ENCODE data around the gene KLK12.

Gene KLK12

DNA sequence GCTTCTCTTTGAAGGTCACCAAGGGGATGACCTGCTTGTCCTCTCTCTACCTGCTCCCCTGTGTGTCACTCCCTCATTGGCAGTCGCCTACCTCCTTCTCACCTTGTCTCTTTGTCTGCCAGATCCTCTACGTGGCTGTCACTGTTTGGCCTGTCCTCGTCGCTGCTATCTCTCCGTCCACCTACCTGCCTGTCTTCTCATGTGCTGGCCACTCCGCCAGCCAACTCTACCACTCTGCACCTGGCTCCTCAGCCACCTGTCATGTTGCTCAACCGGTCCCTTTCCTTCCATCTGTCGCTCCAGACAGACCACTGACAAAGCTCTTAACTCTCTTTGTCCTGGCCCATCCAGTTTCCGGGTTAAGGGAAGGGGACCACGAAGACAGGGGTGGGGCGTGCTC is at the start of gene KLK12:
TSS of gene KLK12 (minus strand) at position 299 of the 400 bp plus-strand sequence. CDS start 381 bp downstream, outside the sequence.
- in situ Hi-C loops (cut with MboI; ENCODE audit: low sequenced_read_pairs): no loop called here

DNA sequence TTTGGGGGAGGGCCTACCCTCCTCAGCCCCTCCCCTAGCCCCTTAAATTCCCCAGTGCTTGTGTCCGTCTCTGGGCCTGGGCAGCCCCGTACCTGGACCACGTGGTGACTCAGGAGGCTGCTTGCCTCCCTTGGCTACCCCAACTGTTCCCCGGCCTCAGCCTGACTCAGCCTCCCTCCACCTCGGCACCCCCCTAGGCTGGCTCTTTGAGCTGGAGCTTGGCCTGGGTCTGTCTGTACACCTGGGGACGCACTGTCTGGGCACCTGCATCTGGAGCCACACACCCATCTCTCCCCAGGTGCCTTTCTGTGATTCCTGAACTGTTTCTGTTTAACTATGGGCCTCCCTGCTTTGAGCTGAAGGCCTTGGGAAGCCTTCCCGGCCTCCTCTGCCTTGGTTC is 49.7 kb upstream of the KLK12 start:
- in situ Hi-C loops (cut with MboI; ENCODE audit: low sequenced_read_pairs): no loop called here

GRCh38 chr19:51083783-51084182 is 49.0 kb upstream of the KLK12 start:
- in situ Hi-C loops (cut with MboI; ENCODE audit: low sequenced_read_pairs): no loop called here

DNA sequence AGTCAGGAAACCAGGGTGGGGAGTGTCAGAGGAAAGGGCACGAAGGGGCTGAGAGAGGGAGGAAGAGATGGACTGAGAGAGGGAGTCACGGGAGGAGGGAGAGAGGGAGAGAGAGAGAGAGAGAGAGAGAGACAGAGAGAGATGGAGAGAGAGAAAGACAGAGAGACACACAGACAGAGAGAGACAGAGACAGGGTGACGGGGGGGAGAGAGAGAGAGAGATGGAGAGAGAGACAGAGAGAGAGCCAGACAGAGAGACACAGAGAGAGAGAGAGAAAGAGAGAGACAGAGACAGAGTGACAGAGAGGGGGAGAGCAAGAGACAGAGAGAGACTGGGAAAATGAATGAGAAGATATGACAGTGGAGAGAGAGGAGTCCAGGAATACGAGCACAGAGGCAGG is 48.4 kb upstream of the KLK12 start:
- in situ Hi-C loops (cut with MboI; ENCODE audit: low sequenced_read_pairs): no loop called here

- in situ Hi-C loops (cut with MboI; ENCODE audit: low sequenced_read_pairs): no loop called here
Measured at GRCh38 chr19:51082611-51083010, 47.8 kb upstream of the KLK12 start, which contains the start of gene KLK14. TSS of gene KLK14 (minus strand) at chr19:51082887. CDS start at chr19:51082614, 273 bp downstream.

GRCh38 chr19:51081476-51081875 is 46.7 kb upstream of the KLK12 start:
- in situ Hi-C loops (cut with MboI; ENCODE audit: low sequenced_read_pairs): no loop called here

DNA sequence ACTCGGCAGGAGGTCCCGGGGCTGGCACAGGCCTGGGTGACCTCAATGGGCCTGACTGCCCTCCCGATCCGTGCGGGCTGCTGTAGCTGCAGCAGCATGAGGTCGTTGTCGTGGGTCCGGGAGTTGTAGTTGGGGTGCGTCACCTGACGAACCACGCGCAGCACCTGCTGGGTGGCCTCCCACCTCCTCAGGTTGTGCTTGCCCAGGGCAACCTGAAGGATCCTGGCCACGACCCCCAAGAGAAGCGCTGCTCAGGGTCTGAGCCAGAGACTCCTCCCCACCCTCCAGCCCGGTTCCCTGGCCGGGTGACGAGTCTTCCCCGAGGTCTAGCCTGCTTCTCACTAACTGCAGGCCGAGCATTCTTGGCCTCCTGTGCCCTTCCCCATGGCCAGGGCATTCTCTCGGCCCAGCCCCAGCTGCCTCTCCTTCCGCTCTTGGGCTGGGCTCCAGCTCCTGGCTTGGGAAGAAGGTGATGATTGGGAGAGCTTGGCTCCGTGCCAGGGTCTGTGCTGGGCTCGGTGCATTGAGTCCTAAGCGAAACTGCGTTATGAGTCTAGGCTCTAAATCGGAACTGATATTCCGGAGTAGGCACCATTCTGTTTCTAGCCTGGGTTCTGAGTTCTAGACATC is 44.8 kb upstream of the KLK12 start:
- in situ Hi-C loops (cut with MboI; ENCODE audit: low sequenced_read_pairs): no loop called here

DNA sequence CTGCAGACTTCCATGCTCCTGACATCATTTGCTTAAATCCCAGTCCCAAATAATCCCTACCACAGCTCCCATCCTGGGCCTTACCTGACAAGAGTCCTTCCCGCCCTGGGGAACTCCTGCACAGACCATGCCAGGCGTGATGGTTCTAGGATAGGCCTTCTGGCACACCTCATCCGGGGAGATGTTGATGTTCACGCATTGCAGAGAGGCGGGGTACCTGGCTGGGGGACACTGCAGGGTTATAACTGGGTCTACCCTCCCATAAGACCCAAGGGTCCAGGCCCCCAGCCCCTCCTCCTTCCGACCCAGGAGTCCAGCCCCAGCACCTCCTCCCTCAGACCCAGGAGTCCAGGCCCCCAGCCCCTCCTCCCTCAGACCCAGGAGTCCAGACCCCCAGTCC is 43.9 kb upstream of the KLK12 start:
- in situ Hi-C loops (cut with MboI; ENCODE audit: low sequenced_read_pairs): no loop called here

DNA sequence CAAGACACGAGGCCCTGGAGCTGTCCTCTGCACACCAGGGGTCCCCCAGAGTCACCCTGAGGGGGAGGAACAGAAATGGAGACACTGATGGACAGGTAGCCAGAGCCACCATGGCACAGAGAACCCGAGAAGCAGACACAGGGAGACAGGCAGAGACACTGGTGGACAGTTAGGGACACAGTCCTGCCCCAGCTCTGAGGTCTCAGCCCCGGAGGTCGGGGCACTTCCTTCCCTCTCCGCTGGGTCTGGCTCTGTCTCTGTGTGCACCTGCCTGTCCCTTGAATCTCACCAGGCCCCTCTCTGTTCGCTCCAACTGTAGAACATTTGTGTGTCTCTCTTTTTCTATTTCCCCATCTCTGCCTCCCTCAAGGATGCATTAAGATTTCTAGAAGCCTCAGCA is 43.3 kb upstream of the KLK12 start:
- in situ Hi-C loops (cut with MboI; ENCODE audit: low sequenced_read_pairs): no loop called here

DNA sequence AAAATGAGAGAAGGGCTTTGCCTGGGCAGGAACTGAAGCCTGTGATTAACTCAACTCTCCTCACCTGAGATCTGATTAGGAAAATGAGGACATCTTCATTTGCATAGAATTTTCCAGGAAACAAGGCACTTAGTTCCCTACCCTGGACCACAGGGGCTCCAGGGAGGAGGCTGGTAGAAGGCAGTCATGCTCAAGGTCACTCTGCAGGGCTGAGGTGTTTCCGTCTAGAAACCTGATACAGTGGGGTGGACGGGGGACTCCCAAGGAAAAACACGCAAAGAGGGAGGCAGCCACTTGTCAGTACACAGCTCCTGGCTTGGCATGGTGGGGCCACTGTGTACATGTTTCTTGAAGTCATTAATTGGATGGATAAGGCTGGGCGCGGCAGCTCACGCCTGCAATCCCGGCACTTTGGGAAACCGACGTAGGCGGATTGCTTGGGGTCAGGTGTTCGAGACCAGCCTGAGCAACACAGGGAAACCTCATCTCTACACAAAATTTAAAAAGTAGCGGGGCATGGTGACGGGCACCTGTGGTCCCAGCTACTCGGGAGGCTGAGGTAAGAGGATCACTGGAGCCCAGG is 41.9 kb upstream of the KLK12 start:
- in situ Hi-C loops (cut with MboI; ENCODE audit: low sequenced_read_pairs): no loop called here

DNA sequence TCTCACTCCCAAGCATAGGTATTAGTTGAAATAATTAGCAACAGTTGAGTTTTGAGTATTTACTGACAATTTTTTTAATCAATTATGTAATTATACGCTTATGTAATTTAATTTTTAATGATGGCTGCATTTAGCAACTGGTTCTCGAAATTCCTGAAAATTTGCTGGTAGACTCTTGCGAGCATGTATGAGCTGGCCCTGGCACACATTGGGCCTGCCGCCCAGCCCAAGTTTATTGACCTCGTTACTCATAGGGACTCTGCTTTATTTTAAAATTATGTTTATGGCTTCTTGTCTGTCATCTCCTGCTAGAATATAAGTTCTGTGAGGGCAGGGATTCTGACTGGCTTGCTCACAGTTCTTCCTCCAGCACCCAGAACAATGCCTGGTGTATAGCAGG is 41.2 kb upstream of the KLK12 start:
- in situ Hi-C loops (cut with MboI; ENCODE audit: low sequenced_read_pairs): no loop called here

DNA sequence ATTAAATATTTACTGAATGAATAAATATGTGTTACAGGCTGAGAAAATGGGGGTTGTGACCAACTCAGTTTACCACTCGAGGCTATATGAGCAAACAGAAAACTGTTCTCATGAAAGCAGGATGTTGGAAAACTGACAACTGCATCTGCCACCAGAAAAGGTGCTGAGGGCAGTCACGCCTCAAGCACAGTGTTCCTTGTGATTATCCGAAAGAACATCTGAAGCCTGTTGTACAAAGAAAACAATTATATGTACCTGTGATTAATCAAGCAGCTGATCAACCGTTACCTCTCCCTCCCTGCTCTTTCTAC is 36.2 kb upstream of the KLK12 start:
- in situ Hi-C loops (cut with MboI; ENCODE audit: low sequenced_read_pairs): no loop called here

- in situ Hi-C loops (cut with MboI; ENCODE audit: low sequenced_read_pairs): no loop called here
Measured at GRCh38 chr19:51070334-51071094, 35.7 kb upstream of the KLK12 start.

- in situ Hi-C loops (cut with MboI; ENCODE audit: low sequenced_read_pairs): no loop called here
Measured at GRCh38 chr19:51066393-51067186, 31.8 kb upstream of the KLK12 start.

GRCh38 chr19:51065221-51065960 is 30.6 kb upstream of the KLK12 start:
- in situ Hi-C loops (cut with MboI; ENCODE audit: low sequenced_read_pairs): no loop called here

GRCh38 chr19:51064534-51065220 is 29.9 kb upstream of the KLK12 start, which contains the start of gene KLK13:
TSS of gene KLK13 (minus strand) at chr19:51065092. CDS start at chr19:51065067, 25 bp downstream.
- in situ Hi-C loops (cut with MboI; ENCODE audit: low sequenced_read_pairs): no loop called here

DNA sequence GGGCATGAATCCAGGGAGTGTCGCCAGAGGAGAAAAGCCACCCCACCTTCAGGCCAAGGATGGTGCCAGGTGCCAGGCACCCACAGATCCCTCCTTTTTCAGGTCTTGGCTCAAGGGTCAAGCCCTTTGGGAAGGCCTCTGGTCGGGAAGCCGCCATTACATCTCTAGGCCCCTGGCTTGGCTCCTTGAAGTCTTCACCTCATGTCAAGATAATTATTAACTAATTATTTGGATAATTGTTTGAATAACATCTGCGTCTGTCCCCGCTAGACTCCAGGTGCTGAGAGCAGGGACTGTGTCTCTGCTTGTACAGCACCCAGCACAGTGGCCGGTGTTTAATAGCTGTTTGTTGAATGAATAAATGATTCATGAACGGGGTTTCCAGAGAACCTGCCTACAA is 28.9 kb upstream of the KLK12 start:
- in situ Hi-C loops (cut with MboI; ENCODE audit: low sequenced_read_pairs): no loop called here

GRCh38 chr19:51060973-51061372 is 26.2 kb upstream of the KLK12 start:
- in situ Hi-C loops (cut with MboI; ENCODE audit: low sequenced_read_pairs): no loop called here

GRCh38 chr19:51060336-51060735 is 25.5 kb upstream of the KLK12 start:
- in situ Hi-C loops (cut with MboI; ENCODE audit: low sequenced_read_pairs): no loop called here

GRCh38 chr19:51059715-51060114 is 24.9 kb upstream of the KLK12 start:
- in situ Hi-C loops (cut with MboI; ENCODE audit: low sequenced_read_pairs): no loop called here

Data from hTERT RPE-1 (cell line).